H1 (cell line): ENCODE measurements around the gene DUS1L. TPM values are rescaled to one million over a fixed set of nuclear protein-coding genes. Genes with fewer than 3 reads are reported as not detected.

Experiments
- CTCF ChIA-PET: fragments of 300-600 bp; sonication (Branson Sonifier 250); formaldehyde crosslinking; loops from one replicate; lab custom pipeline; 2021; ENCODE audit not compliant: partially characterized antibody; lab: Charles Lee
- POLR2A ChIA-PET: fragments of 300-600 bp; sonication (Branson Sonifier 250); formaldehyde crosslinking; loops from one replicate; lab custom pipeline; 2021; ENCODE audit warnings: inconsistent platforms; ENCODE audit not compliant: partially characterized antibody; lab: Charles Lee
- DNase-seq, 2 experiments: peaks; one replicate each; pipeline versions ENCODE4 v3.0.0 to v3.0.0-alpha.2; 2010 to 2022; ENCODE audit warnings: low spot score in 2 of 2, low read depth in 1 of 2, mixed read lengths in 1 of 2
- FAIRE-seq: peaks from 2 replicates; lab custom pipeline; 2011; peaks lifted over from hg19 to GRCh38; lab: Jason Lieb, UNC
- H2AFZ ChIP-seq: 2 replicates; pipeline ENCODE4 v1.8.1; 2012; ENCODE audit warnings: low read length, inconsistent platforms
- H2AK5ac ChIP-seq: 2 replicates; pipeline ENCODE4 v1.6.1; 2013; ENCODE audit warnings: low read depth, low read length
- H2BK120ac ChIP-seq: replicated peaks from 2 replicates; pipeline ENCODE3; 2013; ENCODE audit warnings: low read depth, low read length, inconsistent platforms
- H2BK12ac ChIP-seq: 2 replicates; pipeline ENCODE4 v1.6.1; 2013; ENCODE audit warnings: low read depth, low read length
- H2BK15ac ChIP-seq: 2 replicates; pipeline ENCODE4 v1.6.1; 2013; ENCODE audit warnings: low read length
- H2BK20ac ChIP-seq: 2 replicates; pipeline ENCODE4 v1.6.1; 2013; ENCODE audit warnings: low read length
- H2BK5ac ChIP-seq: 2 replicates; pipeline ENCODE4 v1.6.1; 2013; ENCODE audit warnings: low read depth, low read length
- H3K14ac ChIP-seq: 2 replicates; pipeline ENCODE4 v1.6.1; 2013; ENCODE audit warnings: inconsistent platforms; ENCODE audit not compliant: insufficient read length
- H3K18ac ChIP-seq: 2 replicates; pipeline ENCODE4 v1.6.1; 2013; ENCODE audit warnings: low read length; ENCODE audit errors: extremely low read depth
- H3K23ac ChIP-seq: 2 replicates; pipeline ENCODE4 v1.6.1; 2013; ENCODE audit warnings: inconsistent platforms; ENCODE audit not compliant: insufficient read length
- H3K23me2 ChIP-seq: 2 replicates; pipeline ENCODE4 v1.6.1; 2013; ENCODE audit warnings: low read depth, low read length
- H3K27ac ChIP-seq: 2 replicates; pipeline ENCODE4 v1.6.1; 2011; ENCODE audit warnings: low read depth, low read length, inconsistent platforms
- H3K27me3 ChIP-seq, 4 experiments: replicated peaks in 1 of 4; 1 replicate in 1 of 4; 2 replicates in 3 of 4; pipeline versions ENCODE4 v1.6.1 to v1.8.1; 2011 to 2013; ENCODE audit warnings: low read length in 3 of 4, mild to moderate bottlenecking in 3 of 4, inconsistent platforms in 2 of 4, mixed read lengths in 2 of 4, moderate library complexity in 1 of 4; ENCODE audit not compliant: control insufficient read depth in 3 of 4, insufficient read depth in 3 of 4; ENCODE audit errors: extremely low read depth in 1 of 4
- H3K36me3 ChIP-seq, 4 experiments: 2 replicates each; pipeline versions ENCODE4 v1.6.1 to v1.8.1; 2011 to 2013; ENCODE audit warnings: mild to moderate bottlenecking in 4 of 4, low read length in 3 of 4, moderate library complexity in 2 of 4, control low read depth in 1 of 4, inconsistent platforms in 1 of 4; ENCODE audit not compliant: insufficient read depth in 4 of 4, control insufficient read depth in 2 of 4
- H3K4ac ChIP-seq: replicated peaks from 2 replicates; pipeline ENCODE3; 2013; ENCODE audit warnings: low read length, low read depth, mixed read lengths, inconsistent platforms; ENCODE audit not compliant: insufficient read length
- H3K4me1 ChIP-seq, 4 experiments: replicated peaks in 1 of 4; 1 replicate in 1 of 4; 2 replicates in 3 of 4; pipeline versions ENCODE4 v1.6.1 to v1.8.1; 2011 to 2013; ENCODE audit warnings: low read length in 3 of 4, inconsistent platforms in 2 of 4, mixed read lengths in 1 of 4; ENCODE audit not compliant: insufficient read depth in 4 of 4, control insufficient read depth in 3 of 4
- H3K4me2 ChIP-seq, 2 experiments: 2 replicates each; pipeline versions ENCODE4 v1.6.1 to v1.8.1; 2011 to 2013; ENCODE audit warnings: low read depth in 2 of 2, low read length in 2 of 2, control low read depth in 1 of 2, inconsistent platforms in 1 of 2, mild to moderate bottlenecking in 1 of 2; ENCODE audit not compliant: insufficient read depth in 1 of 2
- H3K4me3 ChIP-seq, 4 experiments: fragments of 200-600, 300-600 bp in 1 of 4; sonication (generic), shearing (Covaris generic), sonication (Bioruptor Twin) in 1 of 4; 2 replicates each; pipeline versions ENCODE4 v1.5.1 to v1.8.1; 2011 to 2016; ENCODE audit warnings: low read length in 4 of 4, low read depth in 3 of 4, control low read depth in 2 of 4, inconsistent platforms in 2 of 4, mild to moderate bottlenecking in 2 of 4, mixed read lengths in 1 of 4, moderate library complexity in 1 of 4; ENCODE audit not compliant: insufficient read depth in 2 of 4; ENCODE audit errors: extremely low read depth in 1 of 4
- H3K56ac ChIP-seq: replicated peaks from 2 replicates; pipeline ENCODE3; 2013; ENCODE audit warnings: low read depth, mild to moderate bottlenecking, mixed read lengths, low read length, inconsistent platforms; ENCODE audit not compliant: insufficient read length
- H3K79me1 ChIP-seq: 2 replicates; pipeline ENCODE4 v1.6.1; 2013; ENCODE audit warnings: low read depth, low read length, control low read depth
- H3K79me2 ChIP-seq, 2 experiments: 2 replicates each; pipeline versions ENCODE4 v1.6.1 to v1.8.1; 2012 to 2013; ENCODE audit warnings: low read length in 2 of 2, mild to moderate bottlenecking in 2 of 2, inconsistent platforms in 1 of 2; ENCODE audit not compliant: insufficient read depth in 2 of 2, control insufficient read depth in 1 of 2
- H3K9ac ChIP-seq, 4 experiments: replicated peaks in 1 of 4; 1 replicate in 1 of 4; 2 replicates in 3 of 4; pipeline versions ENCODE4 v1.6.1 to v1.8.1; 2011 to 2013; ENCODE audit warnings: low read depth in 3 of 4, low read length in 3 of 4, control low read depth in 2 of 4, mild to moderate bottlenecking in 2 of 4, moderate library complexity in 2 of 4, inconsistent platforms in 1 of 4; ENCODE audit errors: extremely low read depth in 1 of 4
- H3K9me3 ChIP-seq, 2 experiments: 2 replicates each; pipeline versions ENCODE4 v1.6.1 to v1.8.1; 2012 to 2013; ENCODE audit warnings: mild to moderate bottlenecking in 2 of 2, moderate library complexity in 2 of 2, control low read depth in 1 of 2, inconsistent platforms in 1 of 2, low read depth in 1 of 2, low read length in 1 of 2, mixed read lengths in 1 of 2; ENCODE audit not compliant: insufficient read depth in 2 of 2
- H4K20me1 ChIP-seq, 2 experiments: replicated peaks in 1 of 2; 2 replicates each; pipeline versions ENCODE3 to v1.8.1; 2011 to 2013; ENCODE audit warnings: inconsistent platforms in 2 of 2, low read length in 2 of 2, mild to moderate bottlenecking in 1 of 2; ENCODE audit not compliant: insufficient read depth in 2 of 2, control insufficient read depth in 1 of 2
- H4K5ac ChIP-seq: 2 replicates; pipeline ENCODE4 v1.6.1; 2013; ENCODE audit warnings: low read length, low read depth, mixed read lengths, inconsistent platforms; ENCODE audit not compliant: insufficient read length
- H4K8ac ChIP-seq: 2 replicates; pipeline ENCODE4 v1.8.0; 2013; ENCODE audit warnings: mild to moderate bottlenecking, moderate library complexity, low read length, inconsistent platforms; ENCODE audit not compliant: insufficient read depth; ENCODE audit errors: extremely low read depth
- H4K91ac ChIP-seq: replicated peaks from 2 replicates; pipeline ENCODE3; 2013; ENCODE audit warnings: low read length, mixed read lengths, inconsistent platforms; ENCODE audit not compliant: insufficient read length
- BACH1 ChIP-seq: IDR thresholded peaks from 2 replicates; pipeline ENCODE4 v1.6.1; 2012; ENCODE audit warnings: low read length, improper control_type of control experiment
- BRCA1 ChIP-seq: IDR thresholded peaks from 2 replicates; pipeline ENCODE4 v1.6.1; 2012; ENCODE audit warnings: low read depth, low read length, improper control_type of control experiment
- CEBPB ChIP-seq: IDR thresholded peaks from 2 replicates; pipeline ENCODE4 v1.6.1; 2012; ENCODE audit warnings: low read depth, low read length
- CHD2 ChIP-seq: IDR thresholded peaks from 2 replicates; pipeline ENCODE4 v1.6.1; 2012; ENCODE audit warnings: low read length, improper control_type of control experiment
- CREB1 ChIP-seq: IDR thresholded peaks from 2 replicates; pipeline ENCODE4 v1.6.1; 2012; ENCODE audit warnings: inconsistent platforms
- CTBP2 ChIP-seq: IDR thresholded peaks from 2 replicates; pipeline ENCODE4 v1.7.0; 2011; ENCODE audit warnings: borderline replicate concordance, mild to moderate bottlenecking, moderate library complexity, mixed read lengths, low read length; ENCODE audit not compliant: insufficient read depth, insufficient read length
- EZH2 ChIP-seq: fragments of 200-600 bp; sonication (generic); IDR thresholded peaks from 2 replicates; pipeline ENCODE4 v1.7.1; 2012; ENCODE audit warnings: low read depth, mild to moderate bottlenecking, moderate library complexity, low read length, inconsistent platforms; ENCODE audit not compliant: severe bottlenecking
- JUN ChIP-seq: IDR thresholded peaks from 2 replicates; pipeline ENCODE4 v1.6.1; 2011; ENCODE audit warnings: low read depth, mild to moderate bottlenecking, improper control_type of control experiment, low read length
- KDM5A ChIP-seq: fragments of 200-600 bp; IDR thresholded peaks from 2 replicates; pipeline ENCODE4 v1.7.1; 2012; ENCODE audit warnings: mild to moderate bottlenecking, low read length, inconsistent platforms, mixed read lengths
- MAFK ChIP-seq: IDR thresholded peaks from 2 replicates; pipeline ENCODE4 v1.6.1; 2012; ENCODE audit warnings: low read depth, mild to moderate bottlenecking, improper control_type of control experiment, low read length
- PHF8 ChIP-seq: fragments of 200-600 bp; sonication (generic); conservative IDR thresholded peaks from 2 replicates; pipeline ENCODE4 v1.7.1; 2012; ENCODE audit warnings: low read depth, mild to moderate bottlenecking, inconsistent platforms, low read length, moderate library complexity
- RBBP5 ChIP-seq: IDR thresholded peaks from 2 replicates; pipeline ENCODE4 v1.7.1; 2012; ENCODE audit warnings: low read depth, mild to moderate bottlenecking, inconsistent platforms, low read length, moderate library complexity, borderline replicate concordance
- SRF ChIP-seq: IDR thresholded peaks from 2 replicates; pipeline ENCODE4 v1.6.1; 2011; ENCODE audit warnings: mild to moderate bottlenecking, low read depth, low read length, moderate library complexity
- TAF7 ChIP-seq: optimal IDR thresholded peaks from 2 replicates; pipeline ENCODE3; 2011; ENCODE audit warnings: low read depth, mild to moderate bottlenecking, inconsistent platforms, low read length, moderate library complexity, borderline replicate concordance
- YY1 ChIP-seq: IDR thresholded peaks from 2 replicates; pipeline ENCODE4 v1.6.1; 2011; ENCODE audit warnings: low read depth, mild to moderate bottlenecking, low read length
- ZNF274 ChIP-seq: IDR thresholded peaks from 2 replicates; pipeline ENCODE4 v1.7.0; 2012; ENCODE audit warnings: low read length, borderline replicate concordance; ENCODE audit errors: extremely low read depth
- WGBS, 2 experiments: shearing (Covaris generic) in 1 of 2; methylation state at CpG; one replicate each; pipeline versions ENCODE4 v1.1.6 to v1.1.7; 2013 to 2015; ENCODE audit warnings: low lambda C conversion rate in 2 of 2, mixed read lengths in 2 of 2, inconsistent platforms in 1 of 2, low coverage in 1 of 2, missing lambda C conversion rate in 1 of 2; ENCODE audit not compliant: insufficient replicate concordance in 2 of 2, insufficient coverage in 1 of 2, insufficient read length in 1 of 2; ENCODE audit errors: extremely low coverage in 1 of 2, missing lambda C conversion rate in 1 of 2; 5-methylcytosine and 5-hydroxymethylcytosine counted together
- polyA plus RNA-seq, 7 experiments: library from polyadenylated mRNA; depleted of rRNA in 3 of 7; stranded (reverse) in 5 of 7; unstranded in 2 of 7; fragments of >200 nt in 5 of 7; fragments of 200-250 nt in 2 of 7; gene quantifications; 1 replicate in 5 of 7; 2 replicates in 1 of 7; 4 replicates in 1 of 7; pipeline versions ENCODE4 v1.2.1 to v1.2.3, GENCODE V29; 2011 to 2013; ENCODE audit warnings: missing spikeins in 2 of 7, mixed read lengths in 2 of 7
- total RNA-seq: library from RNA; stranded (reverse); fragmentation: NEBNext Ultra II Directional; extraction: Animal tissue kit (Norgen Biotek cat#: 25700); gene quantifications from 2 replicates; pipeline ENCODE4 v1.2.1, GENCODE V29; 2021

Gene DUS1L
- total and polyA plus RNA-seq, 2 of the 8 experiments (the other 6 are each of a cell fraction or from before 2014, with no cell fraction given) = 34.5 to 69.1 TPM

DNA sequence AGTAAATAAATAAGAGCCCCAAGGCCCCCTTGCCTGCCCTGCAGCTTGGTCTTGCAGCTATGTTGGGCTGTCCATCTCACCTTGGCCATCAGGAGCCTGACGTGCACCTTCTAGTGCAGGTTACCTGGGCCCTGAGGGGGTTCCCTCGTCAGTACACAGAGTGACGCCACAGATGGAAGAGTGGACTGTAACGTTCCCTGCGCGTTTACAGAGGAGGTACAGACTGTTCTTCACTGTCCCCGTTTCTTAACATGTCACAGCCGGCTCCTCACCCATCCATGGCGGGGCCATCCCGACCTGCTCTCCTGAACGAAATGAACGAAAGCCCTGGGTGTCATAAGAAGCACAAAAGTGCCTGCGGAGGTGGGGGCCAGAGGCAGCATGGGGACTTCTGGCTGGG lies 48.3 kb upstream of the DUS1L start:
- 92% methylated on average over 13 of the region's 13 CpGs; no CpG with 5 or more reads in 1 of the 2 experiments for WGBS, 2 experiments
- Histone ChIP-seq H3K56ac (no peak overlapping the region), H3K14ac (no peak overlapping the region), H2AFZ (no peak overlapping the region), H4K5ac (no peak overlapping the region), H4K91ac (no peak overlapping the region), H3K4me2 (no peak overlapping the region), H3K79me2 (no peaks in the 10 kb centered on the region), H2AK5ac (no peak overlapping the region), H3K4ac (no peak overlapping the region), H3K23ac (no peak overlapping the region), H2BK12ac (no peak overlapping the region), H3K79me1 (no peaks in the 10 kb centered on the region), H2BK120ac (no peak overlapping the region), H4K20me1 (peaks cover 3 to 6% of the 10 kb centered on the region in 2 experiments), H3K36me3 (no peaks in the 10 kb centered on the region), H3K4me3 (no peak overlapping the region), H3K18ac (no peak overlapping the region), H2BK15ac (no peak overlapping the region), H2BK20ac (no peak overlapping the region), H4K8ac (no peak overlapping the region), H3K9me3 (no peaks in the 10 kb centered on the region), H3K4me1 (peaks cover 0 to 8% (median 2%) of the 10 kb centered on the region in 4 experiments; a peak in 3 of 7 replicates), H3K23me2 (0 out of 2 replicates have a peak, but pooled peaks cover 2% of the 10 kb centered on the region), H3K9ac (no peak overlapping the region), H3K27me3 (peaks cover 0 to 4% (median 0%) of the 10 kb centered on the region in 4 experiments; a peak in 2 of 7 replicates), H3K27ac (no peak overlapping the region), H2BK5ac (no peak overlapping the region)
- DNase-seq = no peak
- ChIA-PET CTCF (interaction anchor here (0.7 to 10.5 kb wide), 10 partner anchors 10 to 84 kb away, joined by 3 to 61 read pairs (median 4); partner anchors contain the start of gene FASN), POLR2A (no interaction called here)
- FAIRE-seq = no peak
- TF ChIP-seq CEBPB = no peak
- TF ChIP-seq BRCA1 = no peak
- no peak for TF ChIP-seq YY1
- no peak for TF ChIP-seq CTBP2
- no peak for TF ChIP-seq BACH1
- no peak for TF ChIP-seq RBBP5
- TF ChIP-seq KDM5A = no peak
- no peak for TF ChIP-seq EZH2
- no peak for TF ChIP-seq CREB1
- TF ChIP-seq CHD2 = no peak
- no peak for TF ChIP-seq PHF8
- TF ChIP-seq ZNF274 = no peak
- no peak for TF ChIP-seq MAFK
- TF ChIP-seq SRF = no peak
- no peak for TF ChIP-seq TAF7
- no peak for TF ChIP-seq JUN
